PC-9 (cell line): ENCODE data around the gene SACS.

Experiments used
- CTCF ChIP-seq: fragments of 200-600 bp; sonication (generic); conservative IDR thresholded peaks from 2 replicates; pipeline ENCODE4 v1.6.1; 2017; ENCODE audit warnings: mixed run types, antibody characterized with exemption, mild to moderate bottlenecking, moderate library complexity
- EZH2 ChIP-seq: fragments of 200-600 bp; sonication (generic); IDR thresholded peaks from 2 replicates; pipeline ENCODE4 v1.8.0; 2017; ENCODE audit warnings: antibody characterized with exemption, low read depth

- TF ChIP-seq EZH2 (no peak), CTCF (no peak)
Measured at GRCh38 chr13:23377983-23378632, 55.4 kb downstream of the SACS start.
